COR-L47 (cell line): ENCODE data around the gene TSHZ1.

Experiments used
- DNase-seq: peaks from one replicate; lab custom pipeline; 2025; lab: John Stamatoyannopoulos, UW

TSHZ1 gene

GRCh38 chr18:75246721-75247610 is 36.4 kb downstream of the TSHZ1 start:
- DNase-seq = peak; percentile 21

- peak; percentile 45 for DNase-seq
Measured at GRCh38 chr18:75247611-75248421, 37.2 kb downstream of the TSHZ1 start.

GRCh38 chr18:75248426-75249174 is 38.0 kb downstream of the TSHZ1 start:
- peak; percentile 77 for DNase-seq

- DNase-seq = peak; percentile 24
Measured at GRCh38 chr18:75249175-75249518, 38.5 kb downstream of the TSHZ1 start.

GRCh38 chr18:75249672-75250470 is 39.3 kb downstream of the TSHZ1 start:
- DNase-seq = no peak

GRCh38 chr18:75250471-75250821 is 39.8 kb downstream of the TSHZ1 start:
- no peak for DNase-seq

GRCh38 chr18:75251466-75251865 is 40.9 kb downstream of the TSHZ1 start:
- DNase-seq = peak; percentile 5

GRCh38 chr18:75252136-75252535 is 41.5 kb downstream of the TSHZ1 start:
- DNase-seq = no peak

GRCh38 chr18:75253043-75253442 is 42.4 kb downstream of the TSHZ1 start:
- DNase-seq = no peak

- DNase-seq = no peak
Measured at GRCh38 chr18:75253784-75254183, 43.2 kb downstream of the TSHZ1 start.

GRCh38 chr18:75255094-75255493 is 44.5 kb downstream of the TSHZ1 start:
- no peak for DNase-seq

GRCh38 chr18:75256376-75256775 is 45.8 kb downstream of the TSHZ1 start:
- no peak for DNase-seq

- no peak for DNase-seq
Measured at GRCh38 chr18:75257605-75258004, 47.0 kb downstream of the TSHZ1 start.

- no peak for DNase-seq
Measured at GRCh38 chr18:75261430-75262223, 51.0 kb downstream of the TSHZ1 start.

- no peak for DNase-seq
Measured at GRCh38 chr18:75262511-75262910, 51.9 kb downstream of the TSHZ1 start.

GRCh38 chr18:75264195-75264594 is 53.6 kb downstream of the TSHZ1 start:
- peak; percentile 23 for DNase-seq

GRCh38 chr18:75264926-75265597 is 54.5 kb downstream of the TSHZ1 start:
- DNase-seq = peak; percentile 18

- no peak for DNase-seq
Measured at GRCh38 chr18:75265872-75266271, 55.3 kb downstream of the TSHZ1 start.

- no peak for DNase-seq
Measured at GRCh38 chr18:75267643-75268363, 57.2 kb downstream of the TSHZ1 start.

GRCh38 chr18:75268364-75268646 is 57.7 kb downstream of the TSHZ1 start:
- no peak for DNase-seq
